Activated T-cell treated with anti-CD3 and anti-CD28 coated beads, Interleukin-2, amount 50 U/mL, for 4 hours (primary cell): ENCODE measurements around the gene FLRT2. TPM values are rescaled to one million over a fixed set of nuclear protein-coding genes. Genes with fewer than 3 reads are reported as not detected.

ENCODE experiments used
- ATAC-seq, 2 donors: fragments of 200-7000 bp; cut with Tn5 transposase; one replicate each; pipeline ENCODE4 v1.10.0; 2021
- DNase-seq: peaks from one replicate; pipeline ENCODE4 v3.0.0-alpha.2; 2020
- H3K27me3 Mint-ChIP-seq: one replicate; pipeline ENCODE4 v1.8.0; 2021; ENCODE audit warnings: low read depth, mixed read lengths
- H3K36me3 Mint-ChIP-seq: one replicate; pipeline ENCODE4 v1.8.0; 2022; ENCODE audit warnings: mixed read lengths; ENCODE audit not compliant: insufficient read depth
- H3K4me1 Mint-ChIP-seq: one replicate; pipeline ENCODE4 v1.8.0; 2021; ENCODE audit warnings: low read depth, mixed read lengths
- H3K4me3 Mint-ChIP-seq: one replicate; pipeline ENCODE4 v1.8.0; 2021; ENCODE audit warnings: mild to moderate bottlenecking, moderate library complexity, mixed read lengths
- H3K9me3 Mint-ChIP-seq: one replicate; pipeline ENCODE4 v1.8.0; 2021; ENCODE audit warnings: mixed read lengths
- total RNA-seq, 3 donors: library from RNA; stranded (reverse); gene quantifications; one replicate each; pipeline ENCODE4 v1.2.1, GENCODE V29; 2021

The FLRT2 gene
- under 1 TPM in 1 of 3 donors, not detected in 2; 0.18 TPM for total RNA-seq

GRCh38 chr14:85529803-85530574 lies at the start of gene FLRT2:
Gene FLRT2 (plus strand): TSS chr14:85530144. CDS start chr14:85621515, 91,371 bp downstream.
- no peak within 1 kb of the TSS for H3K4me3 Mint-ChIP-seq
- H3K9me3 Mint-ChIP-seq: no peaks in the 10 kb centered on the region
- ATAC-seq (no peak), DNase-seq (no peak)
- H3K36me3 Mint-ChIP-seq: no peaks in the 10 kb centered on the region
- peaks cover 54% of the 10 kb centered on the region for H3K27me3 Mint-ChIP-seq
- H3K4me1 Mint-ChIP-seq: peaks cover 4% of the 10 kb centered on the region

- no peak for DNase-seq
- Mint-ChIP-seq H3K27me3 (no peaks in the 10 kb centered on the region), H3K4me1 (no peaks in the 10 kb centered on the region)
These were observed 48.5 kb upstream of the FLRT2 start for GRCh38 chr14:85481471-85481870.

GRCh38 chr14:85482552-85482951 lies 47.4 kb upstream of the FLRT2 start:
- Mint-ChIP-seq H3K27me3 (no peaks in the 10 kb centered on the region), H3K4me3 (no peak overlapping the region), H3K4me1 (no peaks in the 10 kb centered on the region), H3K36me3 (no peaks in the 10 kb centered on the region), H3K9me3 (peaks cover 5% of the 10 kb centered on the region)
- DNase-seq (no peak), ATAC-seq (no peak)

More at GRCh38 chr14:85481471-85481870, 48.5 kb upstream of the FLRT2 start:
- ATAC-seq: no peak
- Mint-ChIP-seq H3K36me3 (no peaks in the 10 kb centered on the region), H3K9me3 (peaks cover 5% of the 10 kb centered on the region), H3K4me3 (no peak overlapping the region)

GRCh38 chr14:85483037-85483436 lies 46.9 kb upstream of the FLRT2 start:
- Mint-ChIP-seq H3K4me1 (no peaks in the 10 kb centered on the region), H3K27me3 (no peaks in the 10 kb centered on the region), H3K4me3 (no peak overlapping the region), H3K9me3 (peaks cover 5% of the 10 kb centered on the region), H3K36me3 (no peaks in the 10 kb centered on the region)
- ATAC-seq (no peak), DNase-seq (no peak)

- no peak overlapping the region for H3K4me3 Mint-ChIP-seq
- peaks cover 5% of the 10 kb centered on the region for H3K9me3 Mint-ChIP-seq
- DNase-seq: no peak
- no peak for ATAC-seq
- H3K27me3 Mint-ChIP-seq: no peaks in the 10 kb centered on the region
- no peaks in the 10 kb centered on the region for H3K4me1 Mint-ChIP-seq
- H3K36me3 Mint-ChIP-seq: no peaks in the 10 kb centered on the region
These were observed 46.3 kb upstream of the FLRT2 start for GRCh38 chr14:85483652-85484051.

- no peak for DNase-seq
- no peaks in the 10 kb centered on the region for H3K36me3 Mint-ChIP-seq
- no peaks in the 10 kb centered on the region for H3K4me1 Mint-ChIP-seq
- no peak for ATAC-seq
- no peak overlapping the region for H3K4me3 Mint-ChIP-seq
- H3K9me3 Mint-ChIP-seq: peaks cover 25% of the 10 kb centered on the region
- no peaks in the 10 kb centered on the region for H3K27me3 Mint-ChIP-seq
These were observed 42.7 kb upstream of the FLRT2 start for GRCh38 chr14:85487215-85487614.

GRCh38 chr14:85501751-85502150 lies 28.2 kb upstream of the FLRT2 start:
- Mint-ChIP-seq H3K36me3 (no peaks in the 10 kb centered on the region), H3K27me3 (no peaks in the 10 kb centered on the region), H3K4me3 (no peak overlapping the region), H3K9me3 (no peaks in the 10 kb centered on the region), H3K4me1 (no peaks in the 10 kb centered on the region)
- DNase-seq (no peak), ATAC-seq (no peak)

- Mint-ChIP-seq H3K27me3 (no peaks in the 10 kb centered on the region), H3K4me1 (no peaks in the 10 kb centered on the region), H3K9me3 (peaks cover 9% of the 10 kb centered on the region), H3K4me3 (no peak overlapping the region), H3K36me3 (no peaks in the 10 kb centered on the region)
- DNase-seq (no peak), ATAC-seq (no peak)
These were observed 21.1 kb upstream of the FLRT2 start for GRCh38 chr14:85508863-85509262.

GRCh38 chr14:85512451-85512850 lies 17.5 kb upstream of the FLRT2 start:
- H3K36me3 Mint-ChIP-seq: no peaks in the 10 kb centered on the region
- DNase-seq: no peak
- ATAC-seq: no peak

GRCh38 chr14:85514487-85514886 lies 15.5 kb upstream of the FLRT2 start:
- Mint-ChIP-seq H3K27me3 (no peaks in the 10 kb centered on the region), H3K36me3 (no peaks in the 10 kb centered on the region), H3K4me3 (no peak overlapping the region), H3K4me1 (no peaks in the 10 kb centered on the region), H3K9me3 (peaks cover 8% of the 10 kb centered on the region)
- no peak for DNase-seq
- ATAC-seq: no peak

More at GRCh38 chr14:85512451-85512850, 17.5 kb upstream of the FLRT2 start:
- no peak overlapping the region for H3K4me3 Mint-ChIP-seq
- H3K27me3 Mint-ChIP-seq: no peaks in the 10 kb centered on the region
- H3K4me1 Mint-ChIP-seq: no peaks in the 10 kb centered on the region
- H3K9me3 Mint-ChIP-seq: peaks cover 11% of the 10 kb centered on the region

- Mint-ChIP-seq H3K36me3 (no peaks in the 10 kb centered on the region), H3K4me1 (no peaks in the 10 kb centered on the region)
- no peak for DNase-seq
These were observed 13.5 kb upstream of the FLRT2 start for GRCh38 chr14:85516239-85517113.

GRCh38 chr14:85517114-85517688 lies 12.7 kb upstream of the FLRT2 start:
- Mint-ChIP-seq H3K4me3 (no peak overlapping the region), H3K27me3 (no peaks in the 10 kb centered on the region), H3K36me3 (no peaks in the 10 kb centered on the region), H3K9me3 (peaks cover 4% of the 10 kb centered on the region), H3K4me1 (no peaks in the 10 kb centered on the region)
- ATAC-seq (no peak), DNase-seq (no peak)

More at GRCh38 chr14:85516239-85517113, 13.5 kb upstream of the FLRT2 start:
- H3K27me3 Mint-ChIP-seq: no peaks in the 10 kb centered on the region
- H3K9me3 Mint-ChIP-seq: peaks cover 7% of the 10 kb centered on the region
- no peak overlapping the region for H3K4me3 Mint-ChIP-seq
- no peak for ATAC-seq

GRCh38 chr14:85519661-85520305 lies 10.2 kb upstream of the FLRT2 start:
- Mint-ChIP-seq H3K9me3 (peaks cover 4% of the 10 kb centered on the region), H3K4me1 (no peaks in the 10 kb centered on the region), H3K36me3 (no peaks in the 10 kb centered on the region), H3K4me3 (no peak overlapping the region), H3K27me3 (no peaks in the 10 kb centered on the region)
- DNase-seq: no peak
- ATAC-seq: no peak

- Mint-ChIP-seq H3K4me1 (no peaks in the 10 kb centered on the region), H3K36me3 (no peaks in the 10 kb centered on the region), H3K9me3 (peaks cover 4% of the 10 kb centered on the region), H3K27me3 (peaks cover 3% of the 10 kb centered on the region), H3K4me3 (no peak overlapping the region)
- DNase-seq (no peak), ATAC-seq (no peak)
These were observed 9.4 kb upstream of the FLRT2 start for GRCh38 chr14:85520581-85520980.
